Spleen (tissue), 11 donors: ENCODE measurements around the gene DUSP2. TPM values are rescaled to one million over a fixed set of nuclear protein-coding genes. Genes with fewer than 3 reads are reported as not detected.

Experiments
- DNase-seq: peaks from one replicate; pipeline ENCODE4 v3.0.0-alpha.2; 2020
- H3K27ac ChIP-seq, 8 donors: fragments of 200-600 bp; sonication (generic) in 7 of 8; 1 replicate in 4 of 8; 2 replicates in 4 of 8; pipeline versions ENCODE4 v1.5.0 to v1.8.0; 2016 to 2021; ENCODE audit warnings: inconsistent platforms in 4 of 8, mild to moderate bottlenecking in 4 of 8, moderate library complexity in 1 of 8
- H3K27me3 ChIP-seq, 7 donors: fragments of 200-600 bp; sonication (generic) in 6 of 7; replicated peaks in 1 of 7; 1 replicate in 4 of 7; 2 replicates in 3 of 7; pipeline versions ENCODE4 v1.5.0 to v1.8.0; 2016 to 2021; ENCODE audit warnings: inconsistent platforms in 3 of 7, mild to moderate bottlenecking in 1 of 7
- H3K36me3 ChIP-seq, 6 donors: fragments of 200-600 bp; sonication (generic) in 5 of 6; 1 replicate in 4 of 6; 2 replicates in 2 of 6; pipeline versions ENCODE4 v1.5.0 to v1.8.0; 2016 to 2021; ENCODE audit warnings: inconsistent platforms in 2 of 6
- H3K4me1 ChIP-seq, 6 donors: fragments of 200-600 bp; sonication (generic) in 5 of 6; 1 replicate in 3 of 6; 2 replicates in 3 of 6; pipeline versions ENCODE4 v1.5.0 to v1.8.0; 2016 to 2021; ENCODE audit warnings: inconsistent platforms in 3 of 6
- H3K4me3 ChIP-seq, 8 donors: fragments of 200-600 bp; sonication (generic) in 7 of 8; 1 replicate in 4 of 8; 2 replicates in 4 of 8; pipeline versions ENCODE4 v1.5.0 to v1.8.0; 2016 to 2021; ENCODE audit warnings: inconsistent platforms in 4 of 8, mild to moderate bottlenecking in 4 of 8, moderate library complexity in 2 of 8
- H3K9me3 ChIP-seq, 8 donors: fragments of 200-600 bp; sonication (generic) in 7 of 8; 1 replicate in 4 of 8; 2 replicates in 4 of 8; pipeline versions ENCODE4 v1.5.0 to v1.8.0; 2016 to 2021; ENCODE audit warnings: inconsistent platforms in 4 of 8
- CTCF ChIP-seq, 11 experiments: fragments of 200-600 bp in 7 of 11; fragments of 450-650 bp in 4 of 11; sonication (generic) in 4 of 11; IDR thresholded peaks in 8 of 11; conservative IDR thresholded peaks in 3 of 11; 1 replicate in 7 of 11; 2 replicates in 4 of 11; pipeline versions ENCODE4 v1.4.0 to v1.8.0; 2016 to 2021; ENCODE audit warnings: antibody characterized with exemption in 11 of 11, inconsistent platforms in 4 of 11, mild to moderate bottlenecking in 1 of 11
- POLR2A ChIP-seq, 3 donors: fragments of 450-650 bp; IDR thresholded peaks; one replicate each; pipeline ENCODE4 v1.5.1; 2017; ENCODE audit warnings: antibody characterized with exemption in 3 of 3, mild to moderate bottlenecking in 1 of 3
- POLR2AphosphoS5 ChIP-seq, 3 donors: sonication (generic); formaldehyde crosslinking; IDR thresholded peaks; one replicate each; pipeline ENCODE4 v1.5.1; 2017; ENCODE audit warnings: antibody characterized with exemption in 3 of 3
- WGBS, 5 donors: extraction: QIAGEN DNeasy Blood & Tissue Kit in 3 of 5; methylation state at CpG; one replicate each; pipeline versions ENCODE4 v1.1.5 to v1.1.7; 2013 to 2018; 5-methylcytosine and 5-hydroxymethylcytosine counted together
- intact Hi-C: fragments of 100-400 bp; cut with DNase I; formaldehyde crosslinking; loops from one replicate; pipeline ENCODE4 v1.15.0; 2023; ENCODE audit warnings: low total_unique reads
- polyA plus RNA-seq, 3 donors: library from polyadenylated mRNA; stranded (reverse); fragments of 200-250 nt; gene quantifications; one replicate each; pipeline ENCODE4 v1.2.1, GENCODE V29; 2013
- total RNA-seq, 7 donors: library from RNA; depleted of rRNA in 3 of 7; stranded (reverse); fragments of >200 nt in 3 of 7; fragmentation: NEBNext Ultra II Directional in 4 of 7; extraction: Animal tissue kit (Norgen Biotek cat#: 25700) in 4 of 7; gene quantifications; one replicate each; pipeline versions ENCODE4 v1.1.0 to v1.2.1, GENCODE V29; 2016 to 2021
- donor health status: healthy with polysubstance abuse.
- donor health status: DM: no; HTN: no; CAD: no; lungs with moderate emphysema.
- donor health status: DM: no; HTN: no; CAD: no.
- donor health status: Bipolar disorder and iron deficiency.
- donor health status: healthy.
- donor health status: DM: no; HTN: no; CAD: no.
- donor health status: DM: yes; HTN: yes; CAD: no.

Gene DUSP2
- total and polyA plus RNA-seq, 10 donors = 24.2 to 88.0 (median 46.3) TPM

GRCh38 chr2:96095116-96095636 is 50.1 kb downstream of the DUSP2 start:
- H3K4me1 ChIP-seq = peaks cover 0 to 43% (median 23%) of the 10 kb centered on the region in 6 donors
- H3K27me3 ChIP-seq = no peaks in the 10 kb centered on the region
- no peaks in the 10 kb centered on the region for H3K36me3 ChIP-seq
- no peak for TF ChIP-seq CTCF (IDR thresholded peaks at IDR 0.05 in 8 of 11, conservative IDR thresholded peaks at IDR 0.05 in 3 of 11)
- no peak for TF ChIP-seq POLR2AphosphoS5 (IDR thresholded peaks at IDR 0.05)
- TF ChIP-seq POLR2A (IDR thresholded peaks at IDR 0.05) = no peak
- intact Hi-C loops = no loop called here
- no peak overlapping the region for H3K4me3 ChIP-seq
- 54 to 82% (median 76%) methylated on average over 7 of the region's 7 CpGs for WGBS, 5 donors
- DNase-seq = no peak
- H3K9me3 ChIP-seq = no peaks in the 10 kb centered on the region
- H3K27ac ChIP-seq = no peak overlapping the region

GRCh38 chr2:96093528-96093927 is 51.7 kb downstream of the DUSP2 start:
- Histone ChIP-seq H3K9me3 (no peaks in the 10 kb centered on the region), H3K36me3 (no peaks in the 10 kb centered on the region), H3K4me1 (peaks cover 0 to 36% (median 14%) of the 10 kb centered on the region in 6 donors), H3K27me3 (no peaks in the 10 kb centered on the region), H3K27ac (no peak overlapping the region), H3K4me3 (no peak overlapping the region)
- intact Hi-C loops = no loop called here
- DNase-seq = no peak
- 82 to 93% (median 90%) methylated on average over 4 of the region's 4 CpGs for WGBS, 5 donors
- TF ChIP-seq POLR2AphosphoS5 (IDR thresholded peaks at IDR 0.05) (no peak), POLR2A (IDR thresholded peaks at IDR 0.05) (no peak), CTCF (IDR thresholded peaks at IDR 0.05 in 8 of 11, conservative IDR thresholded peaks at IDR 0.05 in 3 of 11) (no peak)

Other genes with a start within 250 kb of the DUSP2 start
- gene ANKRD36C, start 153.6 kb downstream of the DUSP2 start, total RNA-seq = 100 to 1,000 TPM in 1 of 7 donors, 10 to 100 TPM in 6; 43.2 to 106 (median 65.8) TPM
- gene ANKRD36C, start 153.6 kb downstream of the DUSP2 start, polyA plus RNA-seq = 1 to 10 TPM in 2 of 3 donors, under 1 TPM in 1; 0.80 to 3.5 (median 1.3) TPM
- 10 to 100 TPM in 2 of 7 donors, 1 to 10 TPM in 5; 3.7 to 12.5 (median 8.8) TPM for gene GPAT2, start 110.5 kb downstream of the DUSP2 start, total RNA-seq
- gene GPAT2, start 110.5 kb downstream of the DUSP2 start, polyA plus RNA-seq = 1 to 10 TPM; 3.9 to 5.0 (median 4.7) TPM
- gene ADRA2B, start 28.9 kb downstream of the DUSP2 start, total RNA-seq = 10 to 100 TPM in 3 of 7 donors, 1 to 10 TPM in 4; 3.1 to 14.2 (median 9.0) TPM
- gene ADRA2B, start 28.9 kb downstream of the DUSP2 start, polyA plus RNA-seq = 1 to 10 TPM; 1.8 to 4.2 (median 1.8) TPM
- 1 to 10 TPM in 2 of 7 donors, under 1 TPM in 4, not detected in 1; 0.49 to 2.2 (median 0.72) TPM for gene ASTL, start 6.9 kb downstream of the DUSP2 start, total RNA-seq
- under 1 TPM; 0.24 to 0.33 (median 0.29) TPM for gene ASTL, start 6.9 kb downstream of the DUSP2 start, polyA plus RNA-seq
- 100 to 1,000 TPM in 5 of 7 donors, 10 to 100 TPM in 2; 89.8 to 174 (median 123) TPM for gene STARD7, start 63.4 kb upstream of the DUSP2 start, total RNA-seq
- 10 to 100 TPM; 45.1 to 73.0 (median 52.2) TPM for gene STARD7, start 63.4 kb upstream of the DUSP2 start, polyA plus RNA-seq
- gene TMEM127, start 120.6 kb upstream of the DUSP2 start, total RNA-seq = 10 to 100 TPM; 61.1 to 83.3 (median 70.0) TPM
- 10 to 100 TPM in 1 of 3 donors, 1 to 10 TPM in 2; 7.5 to 17.3 (median 8.4) TPM for gene TMEM127, start 120.6 kb upstream of the DUSP2 start, polyA plus RNA-seq
- gene CIAO1, start 120.8 kb upstream of the DUSP2 start, total RNA-seq = 100 to 1,000 TPM in 3 of 7 donors, 10 to 100 TPM in 4; 63.9 to 122 (median 76.7) TPM
- 10 to 100 TPM; 31.3 to 49.1 (median 39.5) TPM for gene CIAO1, start 120.8 kb upstream of the DUSP2 start, polyA plus RNA-seq
- 100 to 1,000 TPM; 110 to 139 (median 130) TPM for gene SNRNP200, start 160.1 kb upstream of the DUSP2 start, total RNA-seq
- 10 to 100 TPM; 60.5 to 74.4 (median 73.6) TPM for gene SNRNP200, start 160.1 kb upstream of the DUSP2 start, polyA plus RNA-seq
- 1 to 10 TPM; 2.9 to 6.6 (median 4.4) TPM for gene ITPRIPL1, start 179.9 kb upstream of the DUSP2 start, total RNA-seq
- gene ITPRIPL1, start 179.9 kb upstream of the DUSP2 start, polyA plus RNA-seq = 1 to 10 TPM in 1 of 3 donors, under 1 TPM in 2; 0.80 to 1.4 (median 0.90) TPM
- 1 to 10 TPM; 3.0 to 8.9 (median 5.0) TPM for gene NCAPH, start 190.3 kb upstream of the DUSP2 start, total RNA-seq
- 1 to 10 TPM in 2 of 3 donors, under 1 TPM in 1; 0.83 to 6.0 (median 4.5) TPM for gene NCAPH, start 190.3 kb upstream of the DUSP2 start, polyA plus RNA-seq